GM23338 (cell line): ENCODE measurements around the gene QKI. TPM values are rescaled to one million over a fixed set of nuclear protein-coding genes. Genes with fewer than 3 reads are reported as not detected.

Experiments
- ATAC-seq: fragments of 200-7000 bp; cut with Tn5 transposase; 3 replicates; pipeline ENCODE4 v1.9.1; 2020
- DNase-seq: peaks from one replicate; pipeline ENCODE4 v3.0.0-alpha.2; 2015; ENCODE audit warnings: low spot score
- H2AFZ ChIP-seq: fragments of 200-600 bp; sonication (generic); 2 replicates; pipeline ENCODE4 v1.8.0; 2016; ENCODE audit warnings: antibody characterized with exemption, mild to moderate bottlenecking, moderate library complexity
- H3F3A ChIP-seq: fragments of 200-600 bp; sonication (generic); replicated peaks from 2 replicates; pipeline ENCODE4 v1.8.0; 2017; ENCODE audit warnings: antibody characterized with exemption, mixed run types, low read depth
- H3K27ac ChIP-seq: fragments of 200-600 bp; sonication (generic); 2 replicates; pipeline ENCODE4 v1.6.1; 2016; ENCODE audit warnings: low read depth
- H3K27me3 ChIP-seq: fragments of 200-600 bp; sonication (generic); 2 replicates; pipeline ENCODE4 v1.8.0; 2016; ENCODE audit warnings: mild to moderate bottlenecking, mixed run types, moderate library complexity; ENCODE audit not compliant: insufficient read depth
- H3K36me3 ChIP-seq: fragments of 200-600 bp; sonication (generic); 2 replicates; pipeline ENCODE4 v1.8.0; 2016; ENCODE audit warnings: mild to moderate bottlenecking; ENCODE audit not compliant: insufficient read depth
- H3K4me1 ChIP-seq: fragments of 200-600 bp; sonication (generic); 2 replicates; pipeline ENCODE4 v1.8.0; 2016; ENCODE audit warnings: mild to moderate bottlenecking, moderate library complexity; ENCODE audit not compliant: insufficient read depth
- H3K4me2 ChIP-seq: fragments of 200-600 bp; sonication (generic); 2 replicates; pipeline ENCODE4 v1.7.1; 2017; ENCODE audit warnings: mixed run types
- H3K4me3 ChIP-seq: fragments of 200-600 bp; sonication (generic); 2 replicates; pipeline ENCODE4 v1.6.1; 2016; ENCODE audit warnings: mixed run types
- H3K79me2 ChIP-seq: fragments of 200-600 bp; sonication (generic); replicated peaks from 2 replicates; pipeline ENCODE4 v1.8.0; 2017; ENCODE audit warnings: mild to moderate bottlenecking; ENCODE audit not compliant: insufficient read depth
- H3K9me2 ChIP-seq: fragments of 200-600 bp; sonication (generic); 2 replicates; pipeline ENCODE4 v1.8.0; 2017; ENCODE audit not compliant: insufficient read depth
- H4K20me1 ChIP-seq: fragments of 200-600 bp; sonication (generic); replicated peaks from 2 replicates; pipeline ENCODE4 v1.8.0; 2017; ENCODE audit warnings: mild to moderate bottlenecking; ENCODE audit not compliant: insufficient read depth
- H3K27ac Mint-ChIP-seq: 2 replicates; pipeline ENCODE4 v1.8.0; 2020; ENCODE audit warnings: inconsistent platforms, mild to moderate bottlenecking, moderate library complexity, mixed read lengths
- H3K27me3 Mint-ChIP-seq: 3 replicates; pipeline ENCODE4 v1.8.0; 2022; ENCODE audit warnings: low read depth, mild to moderate bottlenecking, moderate library complexity, mixed read lengths, inconsistent platforms; ENCODE audit not compliant: insufficient read depth, poor library complexity
- H3K36me3 Mint-ChIP-seq: 3 replicates; pipeline ENCODE4 v1.8.0; 2021; ENCODE audit warnings: low read depth, mild to moderate bottlenecking, inconsistent platforms, moderate library complexity, mixed read lengths
- H3K4me1 Mint-ChIP-seq: 3 replicates; pipeline ENCODE4 v1.8.0; 2020; ENCODE audit warnings: mild to moderate bottlenecking, inconsistent platforms, mixed read lengths
- H3K4me3 Mint-ChIP-seq: 3 replicates; pipeline ENCODE4 v1.8.0; 2021; ENCODE audit warnings: moderate library complexity, mild to moderate bottlenecking, inconsistent platforms, mixed read lengths
- H3K9me3 Mint-ChIP-seq: 3 replicates; pipeline ENCODE4 v1.8.0; 2020; ENCODE audit warnings: moderate library complexity, mild to moderate bottlenecking, inconsistent platforms, mixed read lengths
- CTCF ChIP-seq, 2 experiments: fragments of 200-600 bp in 1 of 2; sonication (generic) in 1 of 2; conservative IDR thresholded peaks; 2 replicates each; pipeline versions ENCODE4 v1.5.1 to v1.6.1; 2016 to 2017; ENCODE audit warnings: antibody characterized with exemption in 2 of 2, low read depth in 2 of 2, mild to moderate bottlenecking in 2 of 2, moderate library complexity in 1 of 2
- EZH2 ChIP-seq: fragments of 200-600 bp; sonication (generic); IDR thresholded peaks from one replicate; pipeline ENCODE4 v1.8.0; 2017; ENCODE audit warnings: antibody characterized with exemption, mild to moderate bottlenecking, low read depth; ENCODE audit not compliant: unreplicated experiment
- EZH2phosphoT487 ChIP-seq: fragments of 200-600 bp; sonication (generic); IDR thresholded peaks from one replicate; pipeline ENCODE4 v1.8.1; 2018; ENCODE audit warnings: antibody characterized with exemption; ENCODE audit not compliant: unreplicated experiment
- JUNB ChIP-seq: IDR thresholded peaks from one replicate; pipeline ENCODE4 v1.6.1; 2016; ENCODE audit warnings: antibody characterized with exemption; ENCODE audit not compliant: unreplicated experiment
- REST ChIP-seq: IDR thresholded peaks from one replicate; pipeline ENCODE4 v1.6.1; 2018; ENCODE audit warnings: antibody characterized with exemption; ENCODE audit not compliant: unreplicated experiment
- STAT1 ChIP-seq: IDR thresholded peaks from one replicate; pipeline ENCODE4 v1.6.1; 2016; ENCODE audit warnings: antibody characterized with exemption; ENCODE audit not compliant: unreplicated experiment
- ZNF331 ChIP-seq: fragments of 250-450 bp; sonication (Bioruptor Pico); IDR thresholded peaks from 2 replicates; pipeline ENCODE4 v1.5.0; 2020; ENCODE audit warnings: low read depth, mild to moderate bottlenecking, moderate library complexity
- ZNF462 ChIP-seq: fragments of 250-450 bp; sonication (Bioruptor Pico); IDR thresholded peaks from 2 replicates; pipeline ENCODE4 v1.5.0; 2020; ENCODE audit warnings: mild to moderate bottlenecking, moderate library complexity
- polyA plus RNA-seq: library from polyadenylated mRNA; unstranded; fragments of >200 nt; fragmentation: Nextera tagmentation; extraction: Ambion mirVana; gene quantifications from 2 replicates; pipeline ENCODE4 v1.2.1, GENCODE V29; 2016
- total RNA-seq: library from RNA; depleted of rRNA; stranded (reverse); fragments of >200 nt; shearing (Covaris generic); gene quantifications from 2 replicates; pipeline ENCODE4 v1.2.3, GENCODE V29; 2014

The QKI gene
- total and polyA plus RNA-seq, 2 experiments from 2014 or later, result 60.8 to 159 TPM

DNA sequence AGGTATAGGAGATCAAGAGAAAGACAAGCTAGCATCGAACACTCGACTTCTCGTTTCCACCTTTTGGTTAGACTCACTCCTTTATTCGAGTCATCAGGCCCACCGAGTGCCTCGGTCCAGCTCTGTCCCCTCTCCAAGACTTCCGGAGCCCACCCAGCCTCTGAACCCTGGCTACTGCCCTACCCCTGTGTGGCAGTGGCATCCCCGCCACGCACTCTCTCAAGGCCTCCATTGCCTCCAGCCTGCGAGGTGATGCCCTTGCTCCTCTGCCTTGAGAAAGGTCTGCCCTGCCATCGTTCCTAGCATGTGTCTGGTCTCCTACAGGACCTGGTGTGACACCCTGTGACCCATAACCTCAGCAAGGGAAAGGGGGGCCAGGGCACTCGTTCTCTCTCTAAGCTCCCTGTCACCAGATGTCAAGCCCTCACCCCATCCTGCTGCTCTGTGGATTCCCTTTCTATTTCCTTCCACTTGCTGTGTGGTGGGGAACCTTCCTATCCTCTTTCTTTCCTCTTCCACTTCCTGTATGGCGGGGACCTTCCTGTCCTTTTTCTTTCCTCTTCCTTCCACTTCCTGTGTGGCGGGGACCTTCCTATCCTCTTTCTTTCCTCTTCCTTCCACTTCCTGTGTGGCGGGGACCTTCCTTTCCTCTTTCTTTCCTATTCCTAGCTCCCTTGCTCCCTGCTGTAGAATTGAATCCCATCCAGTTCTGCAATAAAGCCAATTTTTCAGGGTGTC, 44.7 kb upstream of the QKI start:
- H3K27ac ChIP-seq, result no peak overlapping the region
- no peak overlapping the region for H3K4me2 ChIP-seq
- Mint-ChIP-seq H3K27me3 (no peaks in the 10 kb centered on the region), H3K4me1 (peaks cover 3% of the 10 kb centered on the region; the same call in 2 of the 3 replicates), H3K4me3 (no peak overlapping the region), H3K36me3 (no peaks in the 10 kb centered on the region), H3K9me3 (no peaks in the 10 kb centered on the region; the same call in 2 of the 3 replicates), H3K27ac (no peak overlapping the region)
- no peak overlapping the region for H3K4me3 ChIP-seq
- TF ChIP-seq ZNF462 (no peak), CTCF (conservative IDR thresholded peaks at IDR 0.05; ENCODE audit: low read depth in 2 of 2) (no peak), JUNB (no peak), STAT1 (no peak), REST (no peak), EZH2 (no peak), ZNF331 (no peak), EZH2phosphoT487 (no peak)
- 0 out of 2 replicates have a peak, but pooled peaks cover 4% of the 10 kb centered on the region for H3K9me2 ChIP-seq
- ATAC-seq (no peak), DNase-seq (no peak)
- no peaks in the 10 kb centered on the region for H3K4me1 ChIP-seq
- H3K36me3 ChIP-seq, result no peaks in the 10 kb centered on the region
- H2AFZ ChIP-seq, result no peak overlapping the region
- H4K20me1 ChIP-seq, result no peaks in the 10 kb centered on the region
- no peaks in the 10 kb centered on the region for H3F3A ChIP-seq
- H3K27me3 ChIP-seq, result no peaks in the 10 kb centered on the region
- no peaks in the 10 kb centered on the region for H3K79me2 ChIP-seq
